Transverse colon (tissue), 4 donors: ENCODE measurements around the gene CTH.

ENCODE experiments used
- CTCF ChIP-seq, 5 experiments: fragments of 200-600 bp in 3 of 5; fragments of 450-650 bp in 2 of 5; sonication (generic) in 3 of 5; IDR thresholded peaks; 1 replicate in 2 of 5; 2 replicates in 3 of 5; pipeline ENCODE4 v1.5.1; 2016 to 2017; ENCODE audit warnings: antibody characterized with exemption in 5 of 5, inconsistent platforms in 3 of 5, mild to moderate bottlenecking in 2 of 5, moderate library complexity in 1 of 5
- EP300 ChIP-seq: sonication (generic); formaldehyde crosslinking; IDR thresholded peaks from one replicate; pipeline ENCODE4 v1.6.1; 2017; ENCODE audit warnings: antibody characterized with exemption, low read depth
- POLR2A ChIP-seq: fragments of 450-650 bp; IDR thresholded peaks from one replicate; pipeline ENCODE4 v1.6.1; 2016; ENCODE audit warnings: antibody characterized with exemption, mild to moderate bottlenecking, moderate library complexity
- POLR2AphosphoS5 ChIP-seq, 3 donors: sonication (generic); formaldehyde crosslinking; IDR thresholded peaks; one replicate each; pipeline ENCODE4 v1.6.1; 2016; ENCODE audit warnings: antibody characterized with exemption in 3 of 3

DNA sequence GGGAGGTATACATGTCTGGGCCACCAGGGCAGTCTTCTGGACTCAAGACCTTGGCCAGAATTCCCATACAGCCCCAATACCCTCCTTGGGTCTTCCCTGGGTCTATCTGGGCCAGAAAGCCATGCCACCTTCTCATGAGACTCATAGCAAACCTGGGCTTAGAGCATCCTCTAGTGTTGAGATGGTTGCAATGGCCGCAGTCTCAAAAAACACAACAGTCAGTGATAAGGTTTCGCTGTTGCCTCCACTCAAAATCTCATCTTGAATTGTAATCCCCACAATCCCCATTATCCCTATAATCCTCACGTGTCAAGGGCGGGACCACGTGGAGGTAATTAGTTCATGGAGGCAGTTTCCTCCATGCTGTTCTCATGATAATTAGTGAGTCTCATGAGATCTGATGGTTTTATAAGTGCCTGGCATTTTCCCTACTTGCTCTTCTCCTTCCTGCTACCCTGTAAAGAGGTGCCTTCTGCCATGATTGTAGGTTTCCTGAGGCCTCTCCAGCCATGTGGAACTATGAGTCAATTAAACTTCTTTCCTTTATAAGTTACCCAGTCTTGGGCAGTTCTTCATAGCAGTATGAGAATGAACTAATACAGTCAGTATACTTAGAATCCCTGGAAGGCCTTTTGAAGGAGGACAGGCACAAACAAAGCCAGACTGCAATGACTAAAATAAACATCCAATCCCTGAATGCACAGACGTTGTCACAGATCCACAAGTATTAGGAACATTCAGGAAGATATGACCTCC lies 77.0 kb downstream of the CTH start:
- peak; percentile 34 to 62 (median 53) for TF ChIP-seq CTCF (IDR thresholded peaks at IDR 0.05)
- no peak for TF ChIP-seq POLR2AphosphoS5 (IDR thresholded peaks at IDR 0.05)
- no peak for TF ChIP-seq POLR2A
- no peak for TF ChIP-seq EP300
